Omental fat pad (tissue), 4 donors: ENCODE measurements around the gene A4GALT. TPM values are rescaled to one million over a fixed set of nuclear protein-coding genes. Genes with fewer than 3 reads are reported as not detected.

Experiments
- ATAC-seq: fragments of 150-250 bp; one replicate; pipeline ENCODE4 v1.9.1; 2016; ENCODE audit warnings: mild to moderate bottlenecking, moderate library complexity; ENCODE audit not compliant: low FRiP score
- DNase-seq: peaks from one replicate; pipeline ENCODE4 v3.0.0-alpha.2; 2019; ENCODE audit warnings: low spot score
- total RNA-seq, 4 donors: library from RNA; depleted of rRNA; stranded (reverse); fragments of >200 nt; gene quantifications; one replicate each; pipeline ENCODE4 v1.1.0, GENCODE V29; 2016
- TF ChIP-seq, protein P1 (sequence below), 3 donors: fragments of 450-650 bp; IDR thresholded peaks; one replicate each; pipeline ENCODE4 v1.5.1; 2016 to 2017; ENCODE audit warnings: antibody characterized with exemption in 3 of 3, mild to moderate bottlenecking in 3 of 3, moderate library complexity in 2 of 3

Gene A4GALT
- total RNA-seq, 4 donors from 2014 or later = 10.8 to 42.2 (median 20.1) TPM

- TF ChIP-seq, protein P1, sequence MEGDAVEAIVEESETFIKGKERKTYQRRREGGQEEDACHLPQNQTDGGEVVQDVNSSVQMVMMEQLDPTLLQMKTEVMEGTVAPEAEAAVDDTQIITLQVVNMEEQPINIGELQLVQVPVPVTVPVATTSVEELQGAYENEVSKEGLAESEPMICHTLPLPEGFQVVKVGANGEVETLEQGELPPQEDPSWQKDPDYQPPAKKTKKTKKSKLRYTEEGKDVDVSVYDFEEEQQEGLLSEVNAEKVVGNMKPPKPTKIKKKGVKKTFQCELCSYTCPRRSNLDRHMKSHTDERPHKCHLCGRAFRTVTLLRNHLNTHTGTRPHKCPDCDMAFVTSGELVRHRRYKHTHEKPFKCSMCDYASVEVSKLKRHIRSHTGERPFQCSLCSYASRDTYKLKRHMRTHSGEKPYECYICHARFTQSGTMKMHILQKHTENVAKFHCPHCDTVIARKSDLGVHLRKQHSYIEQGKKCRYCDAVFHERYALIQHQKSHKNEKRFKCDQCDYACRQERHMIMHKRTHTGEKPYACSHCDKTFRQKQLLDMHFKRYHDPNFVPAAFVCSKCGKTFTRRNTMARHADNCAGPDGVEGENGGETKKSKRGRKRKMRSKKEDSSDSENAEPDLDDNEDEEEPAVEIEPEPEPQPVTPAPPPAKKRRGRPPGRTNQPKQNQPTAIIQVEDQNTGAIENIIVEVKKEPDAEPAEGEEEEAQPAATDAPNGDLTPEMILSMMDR (IDR thresholded peaks at IDR 0.05) = no peak
- no peak for ATAC-seq
- DNase-seq = no peak
Observed at GRCh38 chr22:42714308-42714707, 6.4 kb downstream of the A4GALT start.

- TF ChIP-seq, protein P1 (IDR thresholded peaks at IDR 0.05) = no peak
- ATAC-seq (no peak), DNase-seq (no peak)
Observed at GRCh38 chr22:42711895-42712837, 8.5 kb downstream of the A4GALT start.

- DNase-seq = no peak
- no peak for ATAC-seq
- TF ChIP-seq, protein P1 (IDR thresholded peaks at IDR 0.05) = no peak
Observed at GRCh38 chr22:42711281-42711731, 9.4 kb downstream of the A4GALT start.

GRCh38 chr22:42708417-42708816 is 12.3 kb downstream of the A4GALT start:
- TF ChIP-seq, protein P1 (IDR thresholded peaks at IDR 0.05) = no peak
- DNase-seq (no peak), ATAC-seq (no peak)

DNA sequence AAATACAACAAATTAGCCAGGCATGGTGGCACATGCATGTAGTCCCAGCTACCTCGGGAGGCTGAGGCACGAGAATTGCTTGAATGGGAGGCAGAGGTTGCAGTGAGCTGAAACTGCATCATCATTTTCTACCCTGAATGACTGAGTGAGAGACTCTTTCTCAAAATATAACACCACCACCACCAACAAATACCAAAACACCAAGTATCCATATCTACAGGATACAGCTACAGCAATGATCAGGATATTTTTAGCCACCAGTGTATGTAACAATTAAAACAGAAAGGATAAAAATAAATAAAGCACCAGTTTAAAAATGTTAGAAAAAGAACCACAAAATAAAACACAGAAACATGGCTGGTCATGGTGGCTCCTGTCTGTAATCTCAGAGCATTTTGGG is 13.2 kb downstream of the A4GALT start:
- no peak for ATAC-seq
- TF ChIP-seq, protein P1 (IDR thresholded peaks at IDR 0.05) = no peak
- DNase-seq = no peak

- DNase-seq = no peak
- TF ChIP-seq, protein P1 (IDR thresholded peaks at IDR 0.05) = no peak
- no peak for ATAC-seq
Observed at GRCh38 chr22:42704896-42705295, 15.8 kb downstream of the A4GALT start.

- ATAC-seq (no peak), DNase-seq (no peak)
- TF ChIP-seq, protein P1 (IDR thresholded peaks at IDR 0.05) = no peak
Observed at GRCh38 chr22:42702675-42703074, 18.0 kb downstream of the A4GALT start.
